22Rv1 (cell line): ENCODE results near the gene PGM5.

ENCODE experiments used
- CTCF ChIP-seq: fragments of 450-650 bp; IDR thresholded peaks from 2 replicates; pipeline ENCODE4 v1.5.1; 2017; ENCODE audit warnings: mild to moderate bottlenecking
- ZFX ChIP-seq: fragments of 450-650 bp; IDR thresholded peaks from 2 replicates; pipeline ENCODE4 v1.6.1; 2017; ENCODE audit warnings: antibody characterized with exemption, borderline replicate concordance

- TF ChIP-seq CTCF (no peak), ZFX (no peak)
Observed at GRCh38 chr9:68523367-68523936, 167.0 kb downstream of the PGM5 start.
